Measurements from ENCODE around the gene ZNF366.

ZNF366 gene

DNA sequence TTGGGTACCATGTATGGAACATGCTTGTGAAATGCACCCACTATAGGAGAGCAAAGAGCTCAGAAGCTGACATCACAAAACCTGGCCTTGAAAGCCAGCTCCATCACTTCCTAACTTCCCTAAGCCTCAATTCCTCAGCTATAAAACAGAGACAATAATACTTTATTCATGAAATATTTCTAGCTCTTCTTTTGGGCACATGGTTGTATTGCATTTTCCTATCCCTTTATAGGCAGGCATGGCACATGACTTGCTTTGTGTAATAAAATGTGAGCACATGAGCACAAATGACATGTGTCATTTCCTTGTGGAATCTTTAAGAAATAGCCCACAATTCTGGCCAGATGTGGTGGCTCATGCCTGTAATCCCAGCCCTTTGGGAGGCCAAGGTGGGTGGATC is 18.5 kb downstream of the ZNF366 start:
- DNase-seq = no peak

GRCh38 chr5:72487177-72487576 is 20.0 kb downstream of the ZNF366 start:
- DNase-seq = no peak

DNA sequence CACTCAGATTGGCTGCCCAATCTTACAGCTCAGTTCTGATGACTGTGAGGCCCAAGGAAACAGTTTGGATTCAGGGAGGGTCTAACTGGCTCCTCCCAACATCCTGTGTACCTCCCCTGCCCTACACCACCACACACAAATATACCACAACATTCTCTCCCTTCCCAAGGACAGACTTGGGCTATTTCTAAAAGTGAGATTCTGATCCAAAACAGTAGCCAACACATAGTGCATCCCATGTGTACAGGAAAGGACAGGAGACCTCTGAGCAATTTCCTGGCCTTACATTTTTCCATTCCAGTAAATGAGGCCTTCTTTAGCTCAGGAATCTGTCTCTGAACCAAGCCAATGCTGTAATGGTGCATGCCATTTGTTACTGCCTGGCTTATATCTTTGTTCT is 20.8 kb downstream of the ZNF366 start:
- no peak for DNase-seq

DNA sequence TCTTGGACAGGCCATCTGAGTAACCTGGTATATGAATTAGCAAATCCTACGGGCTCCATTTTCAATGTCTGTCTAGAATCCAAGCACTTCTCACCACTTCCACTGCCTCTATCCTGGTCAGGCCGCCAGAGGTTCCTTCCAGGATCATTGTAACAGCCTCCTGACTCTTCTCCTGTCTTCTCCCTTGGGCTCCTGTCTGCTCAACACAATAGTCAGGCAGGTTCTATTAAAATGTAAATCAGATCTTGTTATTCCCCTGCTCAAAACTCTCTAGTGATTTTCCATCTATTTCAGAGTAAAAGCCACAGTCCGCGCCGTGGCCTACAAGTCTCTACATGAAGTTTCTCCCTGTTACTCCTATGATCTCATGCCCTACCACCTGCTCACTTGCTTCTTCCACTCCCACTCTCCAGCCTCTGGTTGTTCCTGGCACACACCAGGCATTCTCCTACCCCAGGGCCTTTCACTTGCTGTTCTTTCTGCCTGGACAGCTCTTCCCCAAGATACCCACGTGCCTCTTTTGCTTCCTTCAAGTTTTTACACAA is 21.7 kb downstream of the ZNF366 start:
- no peak for DNase-seq

- DNase-seq = no peak
Observed at GRCh38 chr5:72482046-72482445, 25.2 kb downstream of the ZNF366 start.

- DNase-seq = no peak
Observed at GRCh38 chr5:72480841-72481240, 26.4 kb downstream of the ZNF366 start.

- DNase-seq = no peak
Observed at GRCh38 chr5:72479921-72480320, 27.3 kb downstream of the ZNF366 start.

- no peak for DNase-seq
Observed at GRCh38 chr5:72478684-72479083, 28.5 kb downstream of the ZNF366 start.

DNA sequence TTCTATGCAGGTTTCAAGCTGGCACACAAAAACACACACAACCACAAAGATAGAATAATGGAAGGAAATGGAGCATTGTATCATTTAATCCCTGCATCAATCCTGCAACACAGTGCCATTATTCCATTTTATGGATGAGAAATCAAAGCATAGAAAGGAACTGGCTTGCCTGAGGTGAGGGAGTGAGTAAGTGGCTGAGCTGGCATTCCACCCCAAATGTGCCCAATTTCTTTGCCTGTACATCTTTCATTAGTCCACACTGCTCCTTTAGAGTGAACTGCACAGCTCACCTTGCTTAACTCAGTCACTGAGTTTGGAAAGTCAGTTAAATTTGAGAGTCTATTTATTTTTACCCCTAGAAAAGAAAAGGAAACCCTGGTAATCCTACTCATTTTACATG is 28.9 kb downstream of the ZNF366 start:
- no peak for DNase-seq

- no peak for DNase-seq
Observed at GRCh38 chr5:72477644-72478043, 29.6 kb downstream of the ZNF366 start.

DNA sequence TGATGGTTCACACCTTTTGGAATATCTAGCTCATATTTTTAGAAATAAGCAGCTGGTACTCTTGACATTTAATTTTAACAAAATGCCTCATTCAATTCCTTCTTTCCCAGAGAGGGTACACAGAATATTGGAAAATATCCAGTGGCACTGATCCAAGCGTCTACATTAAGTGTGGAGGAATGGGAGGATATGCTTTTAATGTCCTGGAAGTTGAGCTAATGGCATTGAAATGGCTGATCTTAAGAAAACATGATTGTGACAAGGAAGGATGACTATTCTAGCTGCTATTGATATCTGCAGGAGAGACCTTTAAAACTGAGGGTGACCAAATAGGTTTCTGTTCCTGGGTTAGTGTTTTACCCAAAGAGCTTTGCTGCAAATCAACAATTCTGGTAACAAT is 30.0 kb downstream of the ZNF366 start:
- DNase-seq = no peak

DNA sequence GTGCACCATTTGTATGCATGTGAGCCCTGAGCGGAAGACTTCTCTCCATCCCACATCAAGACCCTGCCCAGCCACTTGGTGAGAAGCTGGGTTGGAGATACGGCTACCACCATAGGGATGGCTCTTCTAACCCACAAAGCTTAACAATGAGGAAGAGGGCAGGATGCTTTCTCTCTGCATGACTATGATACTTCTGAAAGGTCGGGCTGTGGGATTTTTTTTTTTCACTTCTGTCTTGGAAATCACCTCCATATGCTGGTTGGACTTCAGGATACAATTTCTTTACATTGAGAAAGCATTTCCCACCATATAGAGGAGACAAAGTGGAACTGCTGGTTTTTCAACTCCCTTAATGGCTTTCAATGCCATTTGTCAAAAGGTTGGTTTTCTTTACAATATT is 30.5 kb downstream of the ZNF366 start:
- no peak for DNase-seq

- no peak for DNase-seq
Observed at GRCh38 chr5:72476275-72476674, 30.9 kb downstream of the ZNF366 start.

GRCh38 chr5:72474516-72474915 is 32.7 kb downstream of the ZNF366 start:
- DNase-seq = no peak

- DNase-seq = no peak
Observed at GRCh38 chr5:72474046-72474500, 33.1 kb downstream of the ZNF366 start.

- no peak for DNase-seq
Observed at GRCh38 chr5:72472666-72473422, 34.4 kb downstream of the ZNF366 start.

- DNase-seq = no peak
Observed at GRCh38 chr5:72472031-72472430, 35.2 kb downstream of the ZNF366 start.

- DNase-seq = no peak
Observed at GRCh38 chr5:72470826-72471225, 36.4 kb downstream of the ZNF366 start.

GRCh38 chr5:72468606-72469005 is 38.6 kb downstream of the ZNF366 start:
- no peak for DNase-seq

- DNase-seq = no peak
Observed at GRCh38 chr5:72468024-72468423, 39.2 kb downstream of the ZNF366 start.

GRCh38 chr5:72467461-72467860 is 39.7 kb downstream of the ZNF366 start:
- no peak for DNase-seq

DNA sequence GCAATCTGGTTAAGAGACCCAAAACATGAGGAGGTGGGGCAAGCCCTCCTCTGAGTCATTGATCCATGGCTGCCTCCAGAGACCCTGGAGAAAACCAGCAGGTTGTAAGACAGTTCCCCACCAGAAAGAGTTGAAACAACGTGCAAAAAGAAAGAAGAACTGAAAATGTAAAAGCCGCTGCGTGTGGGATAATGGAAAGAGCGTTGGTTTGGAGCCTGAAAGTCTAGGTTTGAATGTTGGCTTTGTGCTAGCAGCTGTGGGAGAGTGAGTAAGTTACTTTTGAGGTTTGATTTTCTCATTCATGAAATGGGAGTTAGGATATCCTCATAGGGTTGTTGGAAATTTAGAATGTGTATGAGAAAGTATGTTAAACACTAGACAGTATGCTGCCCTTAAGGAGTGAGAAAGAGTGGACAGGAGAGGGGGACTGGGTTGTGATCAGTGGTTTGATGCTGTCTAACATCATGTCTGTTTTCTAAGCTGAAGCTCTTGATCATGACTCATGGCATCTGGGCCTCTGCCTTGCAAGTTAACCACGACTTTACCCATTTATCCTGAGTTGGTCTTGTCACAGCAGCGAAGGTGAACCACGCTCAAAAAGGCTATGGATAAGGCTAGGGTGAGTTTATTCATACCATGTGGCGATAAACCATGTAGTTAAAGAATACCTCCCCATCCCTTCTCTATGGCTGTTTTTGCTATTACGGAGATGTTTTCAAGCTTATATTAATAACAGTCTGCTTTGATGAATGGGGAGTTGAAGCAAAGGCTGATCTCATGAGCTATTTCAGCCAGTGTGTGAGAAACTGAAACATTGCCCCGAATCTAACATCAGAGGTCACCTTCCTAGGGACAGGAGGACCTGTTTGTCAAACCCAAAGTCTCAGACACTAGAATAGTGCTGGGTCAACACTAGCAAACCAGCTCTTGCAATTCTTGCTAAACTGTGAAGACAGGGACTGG is 41.3 kb downstream of the ZNF366 start:
- no peak for DNase-seq

DNA sequence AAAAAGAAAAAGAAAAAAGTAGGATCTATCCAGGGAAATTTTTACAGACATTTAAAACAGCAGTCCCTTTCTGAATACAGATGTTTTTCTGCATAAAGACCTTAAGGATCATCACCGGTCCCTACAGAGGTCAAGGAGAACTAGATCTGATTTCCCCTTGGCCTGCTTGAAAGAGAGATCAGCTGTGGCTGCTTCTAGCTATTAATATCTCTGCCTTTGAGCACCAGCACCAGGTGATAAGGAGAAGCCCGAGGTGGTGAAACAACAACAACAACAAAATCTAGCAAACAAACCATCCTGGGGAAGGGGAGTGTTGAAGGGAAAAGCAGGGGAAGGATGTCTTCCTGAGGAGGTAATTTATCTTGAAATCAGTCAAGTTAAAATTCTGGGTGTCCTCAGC is 42.1 kb downstream of the ZNF366 start:
- no peak for DNase-seq

DNA sequence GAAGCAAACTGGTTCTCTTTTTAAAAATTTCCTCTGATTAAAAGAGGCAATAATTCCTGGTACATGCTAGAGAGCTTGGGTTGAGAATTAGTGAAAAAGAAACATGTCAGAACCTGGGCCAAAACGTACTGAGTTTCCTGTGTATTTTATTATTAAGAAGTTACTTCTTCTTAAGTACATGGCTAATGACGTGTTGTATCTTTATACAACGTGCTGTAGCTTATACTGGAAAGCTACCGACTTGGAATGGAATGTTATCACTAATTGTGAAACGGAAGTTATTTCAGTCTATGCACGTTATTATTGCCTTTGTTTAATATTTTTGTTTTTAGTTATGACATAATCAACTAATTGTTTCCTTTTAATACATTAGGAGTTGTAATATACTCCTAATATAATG is 43.1 kb downstream of the ZNF366 start:
- DNase-seq = no peak

Data from activated CD4-positive, alpha-beta T cell treated with anti-CD3 and anti-CD28 coated beads, Interleukin-2, Interleukin-6, amounts not matched to agents 100 ng/mL and 50 ng/mL, durations not matched to agents 16 hours and 8 hours (primary cell).